Loucy (cell line): ENCODE measurements around the gene TRPM1.

Experiments used
- H2AFZ ChIP-seq: fragments of 200-600 bp; sonication (generic); 2 replicates; pipeline ENCODE4 v1.6.0; 2016; ENCODE audit warnings: antibody characterized with exemption, mild to moderate bottlenecking, low read length, moderate library complexity
- H3F3A ChIP-seq: fragments of 200-600 bp; 2 replicates; pipeline ENCODE4 v1.6.0; 2016; ENCODE audit warnings: antibody characterized with exemption, low read depth, mild to moderate bottlenecking
- H3K27me3 ChIP-seq: fragments of 200-600 bp; sonication (generic); 2 replicates; pipeline ENCODE4 v1.6.1; 2014; ENCODE audit warnings: low read length, mild to moderate bottlenecking; ENCODE audit not compliant: insufficient read depth, poor library complexity, severe bottlenecking
- H3K36me3 ChIP-seq: fragments of 200-600 bp; sonication (generic); 2 replicates; pipeline ENCODE4 v1.6.1; 2016; ENCODE audit warnings: low read length; ENCODE audit not compliant: insufficient read depth
- H3K4me1 ChIP-seq: fragments of 200-600 bp; sonication (generic); 2 replicates; pipeline ENCODE4 v1.5.1; 2014; ENCODE audit warnings: low read length, mild to moderate bottlenecking; ENCODE audit not compliant: insufficient read depth, poor library complexity, severe bottlenecking
- H3K4me2 ChIP-seq: fragments of 200-600 bp; sonication (generic); 2 replicates; pipeline ENCODE4 v1.6.0; 2014; ENCODE audit warnings: antibody characterized with exemption, low read length, low read depth, mild to moderate bottlenecking; ENCODE audit not compliant: poor library complexity, severe bottlenecking
- H3K4me3 ChIP-seq: fragments of 200-600 bp; sonication (generic); 2 replicates; pipeline ENCODE4 v1.5.1; 2014; ENCODE audit warnings: low read length, mild to moderate bottlenecking, mixed read lengths; ENCODE audit not compliant: poor library complexity, severe bottlenecking
- H3K79me2 ChIP-seq: fragments of 200-600 bp; sonication (generic); 2 replicates; pipeline ENCODE4 v1.6.1; 2014; ENCODE audit warnings: low read length; ENCODE audit not compliant: insufficient read depth
- H3K9ac ChIP-seq: fragments of 200-600 bp; sonication (generic); 2 replicates; pipeline ENCODE4 v1.6.0; 2014; ENCODE audit warnings: mild to moderate bottlenecking, low read depth, low read length, moderate library complexity; ENCODE audit not compliant: poor library complexity, severe bottlenecking
- H3K9me2 ChIP-seq: fragments of 200-600 bp; sonication (generic); replicated peaks from 2 replicates; pipeline ENCODE4 v1.6.1; 2016; ENCODE audit warnings: low read depth, low read length, mixed read lengths
- H3K9me3 ChIP-seq: fragments of 200-600 bp; sonication (generic); 2 replicates; pipeline ENCODE4 v1.6.1; 2014; ENCODE audit warnings: mild to moderate bottlenecking, antibody characterized with exemption, low read length, low read depth; ENCODE audit not compliant: insufficient read depth
- H4K20me1 ChIP-seq: fragments of 200-600 bp; sonication (generic); 2 replicates; pipeline ENCODE4 v1.6.0; 2014; ENCODE audit warnings: antibody characterized with exemption, low read length, mild to moderate bottlenecking; ENCODE audit not compliant: insufficient read depth, poor library complexity, severe bottlenecking
- CTCF ChIP-seq: fragments of 200-600 bp; sonication (generic); conservative IDR thresholded peaks from 2 replicates; pipeline ENCODE4 v1.5.1; 2014; ENCODE audit warnings: mild to moderate bottlenecking, antibody characterized with exemption, low read length
- EZH2phosphoT487 ChIP-seq: fragments of 200-600 bp; IDR thresholded peaks from 2 replicates; pipeline ENCODE4 v1.6.1; 2018; ENCODE audit warnings: antibody characterized with exemption, mild to moderate bottlenecking, moderate library complexity, borderline replicate concordance

TRPM1 gene

DNA sequence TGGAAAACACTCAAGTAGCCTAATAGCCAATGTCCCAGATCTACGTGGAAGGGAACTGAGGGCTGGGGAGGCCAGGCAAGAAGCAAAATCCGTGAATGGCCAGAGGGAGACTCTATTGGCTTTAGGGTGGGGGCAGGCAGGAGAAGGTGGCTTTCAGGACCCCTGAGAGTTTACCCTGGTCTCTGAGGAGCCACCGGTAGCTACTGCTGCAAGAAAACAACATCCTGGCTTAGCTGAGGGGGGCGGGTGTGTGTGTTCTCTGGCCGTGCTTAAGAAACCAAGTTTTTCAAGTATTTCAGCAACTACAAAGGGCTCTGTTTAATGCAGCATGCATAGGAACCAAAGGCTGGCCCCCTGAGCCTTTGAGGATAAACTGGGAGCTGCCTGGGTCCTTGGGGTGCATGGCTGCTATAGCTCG lies 47.6 kb upstream of the TRPM1 start:
- Histone ChIP-seq H3K9ac (no peak overlapping the region), H3K79me2 (no peaks in the 10 kb centered on the region), H3K9me3 (no peaks in the 10 kb centered on the region), H3K27me3 (no peaks in the 10 kb centered on the region), H2AFZ (no peak overlapping the region), H3K4me2 (no peak overlapping the region), H3K36me3 (no peaks in the 10 kb centered on the region), H4K20me1 (no peaks in the 10 kb centered on the region), H3K4me1 (no peaks in the 10 kb centered on the region), H3F3A (no peaks in the 10 kb centered on the region), H3K4me3 (no peak overlapping the region), H3K9me2 (no peaks in the 10 kb centered on the region)
- TF ChIP-seq CTCF (no peak), EZH2phosphoT487 (no peak)

- Histone ChIP-seq H3K9ac (no peak overlapping the region), H3F3A (no peaks in the 10 kb centered on the region), H3K4me3 (no peak overlapping the region), H3K4me2 (no peak overlapping the region), H3K9me2 (no peaks in the 10 kb centered on the region), H3K27me3 (no peaks in the 10 kb centered on the region), H3K79me2 (no peaks in the 10 kb centered on the region), H4K20me1 (no peaks in the 10 kb centered on the region), H3K36me3 (no peaks in the 10 kb centered on the region), H3K9me3 (no peaks in the 10 kb centered on the region), H3K4me1 (no peaks in the 10 kb centered on the region), H2AFZ (no peak overlapping the region)
- TF ChIP-seq EZH2phosphoT487 (no peak), CTCF (no peak)
Observed at GRCh38 chr15:31148297-31149087, 47.0 kb upstream of the TRPM1 start.

- no peak overlapping the region for H3K4me2 ChIP-seq
- H3K4me3 ChIP-seq: no peak overlapping the region
- no peak for TF ChIP-seq EZH2phosphoT487
- TF ChIP-seq CTCF: no peak
- no peaks in the 10 kb centered on the region for H3K9me2 ChIP-seq
- H3K27me3 ChIP-seq: no peaks in the 10 kb centered on the region
- H3K9ac ChIP-seq: no peak overlapping the region
- no peaks in the 10 kb centered on the region for H4K20me1 ChIP-seq
- no peaks in the 10 kb centered on the region for H3K9me3 ChIP-seq
- no peaks in the 10 kb centered on the region for H3K4me1 ChIP-seq
- no peaks in the 10 kb centered on the region for H3K79me2 ChIP-seq
- no peak overlapping the region for H2AFZ ChIP-seq
- no peaks in the 10 kb centered on the region for H3K36me3 ChIP-seq
- H3F3A ChIP-seq: no peaks in the 10 kb centered on the region
Observed at GRCh38 chr15:31147944-31148296, 46.4 kb upstream of the TRPM1 start.
